ENCODE measurements around the gene FRS3. TPM values are rescaled to one million over a fixed set of nuclear protein-coding genes. Genes with fewer than 3 reads are reported as not detected.

FRS3 gene
- total and polyA plus RNA-seq, 5 donors from 2014 or later, result 1.3 to 6.4 (median 1.5) TPM

DNA sequence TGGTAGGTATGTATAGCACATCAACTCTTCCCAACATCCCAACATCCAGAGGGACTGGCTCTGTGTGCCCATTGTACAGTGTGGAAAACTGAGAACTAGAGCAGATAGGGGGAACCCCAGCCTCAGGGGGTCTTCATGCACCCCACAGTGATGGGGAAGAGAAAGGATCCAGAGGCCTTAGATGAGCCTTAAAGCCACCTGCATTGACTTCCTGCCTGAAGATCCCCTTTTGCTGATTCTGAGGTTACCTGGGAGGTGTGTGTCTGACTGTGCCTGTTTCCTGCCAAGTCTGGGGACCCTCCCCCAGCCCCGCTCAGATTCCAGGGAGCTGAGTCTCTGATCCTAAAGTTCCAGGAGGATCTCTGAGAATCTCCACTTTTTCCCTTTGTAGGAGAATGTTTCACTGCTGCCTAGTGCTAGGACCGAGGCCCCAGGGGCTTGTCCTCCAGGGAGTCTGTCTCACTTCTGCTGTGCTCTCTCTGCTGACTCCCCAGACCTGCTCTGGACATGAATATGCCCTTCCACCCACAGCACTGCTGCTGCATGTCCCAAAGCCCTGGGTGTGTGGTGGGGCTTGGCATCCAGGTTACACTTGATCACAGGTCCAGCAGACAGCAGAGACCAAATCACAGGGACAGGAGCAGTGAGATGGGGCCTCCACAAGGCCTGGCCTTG, 19.7 kb downstream of the FRS3 start:
- H3K9me3 ChIP-seq (ENCODE audit: control insufficient read depth in 2 of 2, low read length in 2 of 2), result no peaks in the 10 kb centered on the region
- no peaks in the 10 kb centered on the region for H3K36me3 ChIP-seq (ENCODE audit: control insufficient read depth, insufficient read depth, low read length)
- H3K27ac Mint-ChIP-seq, result no peak overlapping the region
- ATAC-seq (ENCODE audit: low read depth in 2 of 2) (no peak), DNase-seq (no peak)
- H3K36me3 Mint-ChIP-seq, result no peaks in the 10 kb centered on the region
- H3K27ac ChIP-seq (ENCODE audit: insufficient read depth, low read length, poor library complexity, severe bottlenecking), result no peak overlapping the region
- H3K9me3 Mint-ChIP-seq, result peaks cover 0 to 1% (median 0%) of the 10 kb centered on the region in 7 donors
- H3K4me1 Mint-ChIP-seq, result peaks cover 0 to 2% (median under 1%) of the 10 kb centered on the region in 4 donors
- H3K4me3 ChIP-seq (ENCODE audit: low read depth, low read length), result no peak overlapping the region
- peaks cover 4% of the 10 kb centered on the region for H3K27me3 Mint-ChIP-seq
- no peak overlapping the region for H3K4me3 Mint-ChIP-seq
- peaks cover 2% of the 10 kb centered on the region for H3K27me3 ChIP-seq (ENCODE audit: control insufficient read depth, insufficient read depth, low read length)
- no peaks in the 10 kb centered on the region for H3K4me1 ChIP-seq (ENCODE audit: control insufficient read depth, insufficient read depth, low read length, poor library complexity, severe bottlenecking)

DNA sequence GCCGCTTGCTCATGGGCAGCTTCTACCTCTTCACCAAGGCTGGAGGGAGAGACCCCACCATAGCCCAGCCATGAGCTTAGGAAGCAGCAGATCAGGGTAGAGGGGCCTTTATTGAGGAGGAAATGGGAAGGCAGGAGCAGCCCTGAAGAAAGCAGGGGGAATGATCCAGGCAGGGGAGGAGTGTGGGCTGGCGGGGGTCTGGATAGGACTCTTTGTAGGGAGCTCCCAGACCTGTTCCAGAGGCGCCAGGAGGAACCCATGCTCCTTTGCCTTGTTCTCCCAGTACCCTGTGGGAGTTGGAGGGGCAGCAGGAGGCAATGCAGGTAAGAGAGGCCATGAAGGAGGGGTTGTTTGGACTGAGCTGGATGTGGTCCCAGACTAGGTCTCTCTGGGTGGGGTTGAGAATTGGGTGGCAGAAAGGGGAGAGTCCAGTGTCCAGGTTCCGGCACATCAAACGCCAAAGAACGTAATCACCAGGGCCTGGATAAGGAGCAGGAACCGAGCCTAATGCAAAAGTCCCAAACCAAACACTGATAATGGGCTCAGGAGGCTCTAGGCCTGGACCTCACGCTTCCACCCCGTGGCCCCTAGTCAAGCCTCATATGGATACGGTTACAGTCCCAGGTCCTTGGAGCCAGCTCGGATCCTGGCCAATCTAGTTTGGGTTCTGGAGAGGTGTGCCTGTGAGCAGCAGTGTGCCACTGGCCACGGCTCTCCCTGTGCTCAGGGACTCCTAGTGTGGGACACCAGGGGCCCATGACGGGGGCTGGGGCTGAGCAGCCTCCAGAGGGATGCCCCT, 20.4 kb downstream of the FRS3 start:
- DNase-seq, result no peak

DNA sequence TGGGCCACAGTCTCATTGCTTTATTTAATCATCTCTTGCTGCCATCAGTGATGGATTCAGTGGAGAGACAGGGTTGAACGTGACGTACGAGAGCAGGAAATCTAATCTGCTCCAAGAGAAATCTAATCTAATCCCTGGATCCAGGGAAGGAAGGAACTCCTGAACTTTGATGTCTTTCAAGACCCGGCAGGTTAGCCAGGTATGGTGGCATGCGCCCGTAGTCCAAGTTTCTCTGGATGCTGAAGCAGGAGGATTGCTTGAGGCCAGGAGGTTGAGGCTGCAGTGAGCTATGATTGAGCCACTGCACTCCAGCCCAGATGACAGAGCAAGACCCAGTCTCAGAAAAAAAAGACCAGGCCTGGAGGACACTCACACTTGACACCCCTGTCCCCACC, 21.1 kb downstream of the FRS3 start:
- H3K4me3 ChIP-seq (ENCODE audit: low read depth, low read length), result no peak overlapping the region
- H3K27me3 ChIP-seq (ENCODE audit: control insufficient read depth, insufficient read depth, low read length), result peaks cover 2% of the 10 kb centered on the region
- DNase-seq, result no peak
- H3K27me3 Mint-ChIP-seq, result peaks cover 9% of the 10 kb centered on the region
- no peaks in the 10 kb centered on the region for H3K36me3 Mint-ChIP-seq
- no peak overlapping the region for H3K27ac Mint-ChIP-seq
- ATAC-seq (ENCODE audit: low read depth in 2 of 2), result no peak
- H3K9me3 Mint-ChIP-seq, result peaks cover 0 to 1% (median 0%) of the 10 kb centered on the region in 7 donors
- H3K4me3 Mint-ChIP-seq, result no peak overlapping the region
- H3K27ac ChIP-seq (ENCODE audit: insufficient read depth, low read length, poor library complexity, severe bottlenecking), result no peak overlapping the region
- H3K36me3 ChIP-seq (ENCODE audit: control insufficient read depth, insufficient read depth, low read length), result no peaks in the 10 kb centered on the region
- H3K4me1 ChIP-seq (ENCODE audit: control insufficient read depth, insufficient read depth, low read length, poor library complexity, severe bottlenecking), result no peaks in the 10 kb centered on the region
- H3K4me1 Mint-ChIP-seq, result peaks cover 0 to 2% (median under 1%) of the 10 kb centered on the region in 4 donors
- no peaks in the 10 kb centered on the region for H3K9me3 ChIP-seq (ENCODE audit: control insufficient read depth in 2 of 2, low read length in 2 of 2)

More for the DNA sequence above, 20.4 kb downstream of the FRS3 start:
- H3K4me1 Mint-ChIP-seq, result peaks cover 0 to 2% (median under 1%) of the 10 kb centered on the region in 4 donors
- Histone ChIP-seq H3K27me3 (ENCODE audit: control insufficient read depth, insufficient read depth, low read length) (peaks cover 2% of the 10 kb centered on the region), H3K36me3 (ENCODE audit: control insufficient read depth, insufficient read depth, low read length) (no peaks in the 10 kb centered on the region), H3K4me1 (ENCODE audit: control insufficient read depth, insufficient read depth, low read length, poor library complexity, severe bottlenecking) (no peaks in the 10 kb centered on the region), H3K9me3 (ENCODE audit: control insufficient read depth in 2 of 2, low read length in 2 of 2) (no peaks in the 10 kb centered on the region), H3K4me3 (ENCODE audit: low read depth, low read length) (no peak overlapping the region), H3K27ac (ENCODE audit: insufficient read depth, low read length, poor library complexity, severe bottlenecking) (no peak overlapping the region)
- H3K9me3 Mint-ChIP-seq, result peaks cover 0 to 1% (median 0%) of the 10 kb centered on the region in 7 donors
- ATAC-seq (ENCODE audit: low read depth in 2 of 2), result no peak
- no peak overlapping the region for H3K27ac Mint-ChIP-seq
- no peaks in the 10 kb centered on the region for H3K36me3 Mint-ChIP-seq
- H3K27me3 Mint-ChIP-seq, result peaks cover 9% of the 10 kb centered on the region
- no peak overlapping the region for H3K4me3 Mint-ChIP-seq

DNA sequence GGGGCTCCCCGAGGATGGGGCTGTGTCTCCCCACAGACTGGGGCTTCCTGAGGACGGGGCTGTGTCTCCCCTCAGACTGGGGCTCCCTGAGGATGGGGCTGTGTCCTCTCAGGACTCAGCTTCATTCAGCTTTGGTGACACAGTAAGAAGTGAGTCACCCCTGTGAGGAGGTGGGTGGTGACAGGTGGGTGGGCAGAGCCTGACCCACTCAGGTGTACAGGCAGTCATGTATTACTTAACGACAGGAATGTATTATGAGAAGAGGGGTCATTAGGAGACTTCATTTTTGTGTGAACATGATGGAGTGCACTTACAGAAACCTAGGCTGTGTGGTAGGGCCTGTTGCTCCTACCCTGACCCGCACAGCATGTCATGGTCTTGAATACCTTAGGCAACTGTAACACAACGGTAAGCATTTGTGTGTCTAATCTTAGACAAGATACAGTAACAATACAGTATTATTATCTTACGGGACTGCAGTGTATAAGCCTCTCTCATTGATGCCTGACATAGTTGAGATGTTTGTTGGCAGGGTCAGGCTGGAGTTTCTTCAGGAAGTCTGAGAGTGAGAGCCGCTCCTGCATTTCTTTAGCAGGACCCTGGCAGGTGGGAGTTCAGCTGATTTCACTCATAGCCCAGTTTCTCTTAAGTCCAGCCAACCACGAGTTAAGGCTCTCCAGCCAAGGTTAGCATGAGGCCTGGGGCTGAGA, 21.6 kb downstream of the FRS3 start:
- DNase-seq, result no peak
- Histone ChIP-seq H3K9me3 (ENCODE audit: control insufficient read depth in 2 of 2, low read length in 2 of 2) (no peaks in the 10 kb centered on the region), H3K36me3 (ENCODE audit: control insufficient read depth, insufficient read depth, low read length) (no peaks in the 10 kb centered on the region), H3K27me3 (ENCODE audit: control insufficient read depth, insufficient read depth, low read length) (peaks cover 2% of the 10 kb centered on the region), H3K27ac (ENCODE audit: insufficient read depth, low read length, poor library complexity, severe bottlenecking) (no peak overlapping the region), H3K4me3 (ENCODE audit: low read depth, low read length) (no peak overlapping the region), H3K4me1 (ENCODE audit: control insufficient read depth, insufficient read depth, low read length, poor library complexity, severe bottlenecking) (no peaks in the 10 kb centered on the region)
- no peak for ATAC-seq (ENCODE audit: low read depth in 2 of 2)
- H3K4me1 Mint-ChIP-seq, result peaks cover 0 to 2% (median under 1%) of the 10 kb centered on the region in 4 donors
- no peaks in the 10 kb centered on the region for H3K36me3 Mint-ChIP-seq
- H3K27me3 Mint-ChIP-seq, result peaks cover 9% of the 10 kb centered on the region
- H3K27ac Mint-ChIP-seq, result no peak overlapping the region
- no peak overlapping the region for H3K4me3 Mint-ChIP-seq
- peaks cover 0 to 1% (median 0%) of the 10 kb centered on the region in 7 donors for H3K9me3 Mint-ChIP-seq

DNA sequence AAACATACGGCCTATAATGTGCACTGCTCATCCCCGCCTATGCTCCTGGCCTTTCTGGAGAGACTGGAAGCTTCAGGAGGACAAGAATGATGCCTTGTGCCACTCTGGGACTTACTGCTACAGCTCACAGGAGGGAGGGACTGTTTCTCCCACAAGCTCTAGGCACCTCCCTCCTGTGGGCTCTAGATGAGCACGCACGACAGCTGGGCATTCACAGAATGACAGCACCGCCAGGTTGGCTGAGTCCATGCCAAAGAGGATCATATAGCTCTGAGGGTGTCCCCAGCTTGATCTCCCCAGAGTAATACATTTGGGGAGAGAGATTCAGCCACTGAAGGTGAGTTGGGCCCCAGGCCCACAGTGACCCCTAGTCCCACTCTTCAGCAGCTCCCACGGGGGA, 22.4 kb downstream of the FRS3 start:
- Mint-ChIP-seq H3K27me3 (peaks cover 9% of the 10 kb centered on the region), H3K27ac (no peak overlapping the region)

DNA sequence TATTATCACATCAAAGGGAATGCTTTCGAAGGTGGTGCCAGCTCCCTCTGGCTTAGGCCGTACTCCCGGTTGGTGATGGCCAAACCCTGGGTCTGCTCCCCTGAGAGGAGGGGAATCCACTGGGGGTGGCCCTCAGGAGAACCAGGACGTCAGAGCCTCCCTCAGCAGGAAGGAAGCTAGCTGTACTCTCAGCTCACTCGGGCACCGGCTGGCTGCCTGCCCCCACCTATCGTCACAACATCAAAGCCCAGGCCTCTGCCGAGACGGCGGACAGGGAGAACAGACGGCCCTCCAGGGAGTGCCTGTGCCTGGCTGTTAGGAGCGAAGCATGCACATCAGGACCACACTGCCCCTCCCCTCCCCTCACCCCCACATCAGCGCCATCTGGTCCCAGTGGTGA, 23.3 kb downstream of the FRS3 start:
- H3K27ac Mint-ChIP-seq, result no peak overlapping the region
- DNase-seq (no peak), ATAC-seq (ENCODE audit: low read depth in 2 of 2) (no peak)
- H3K36me3 ChIP-seq (ENCODE audit: control insufficient read depth, insufficient read depth, low read length), result no peaks in the 10 kb centered on the region
- H3K27ac ChIP-seq (ENCODE audit: insufficient read depth, low read length, poor library complexity, severe bottlenecking), result no peak overlapping the region
- H3K4me1 ChIP-seq (ENCODE audit: control insufficient read depth, insufficient read depth, low read length, poor library complexity, severe bottlenecking), result no peaks in the 10 kb centered on the region
- no peak overlapping the region for H3K4me3 Mint-ChIP-seq
- H3K4me1 Mint-ChIP-seq, result peaks cover 0 to 2% (median under 1%) of the 10 kb centered on the region in 4 donors
- H3K27me3 Mint-ChIP-seq, result peaks cover 5% of the 10 kb centered on the region
- no peak overlapping the region for H3K4me3 ChIP-seq (ENCODE audit: low read depth, low read length)
- H3K9me3 Mint-ChIP-seq, result peaks cover 0 to 1% (median 0%) of the 10 kb centered on the region in 7 donors
- H3K9me3 ChIP-seq (ENCODE audit: control insufficient read depth in 2 of 2, low read length in 2 of 2), result no peaks in the 10 kb centered on the region
- no peaks in the 10 kb centered on the region for H3K36me3 Mint-ChIP-seq
- H3K27me3 ChIP-seq (ENCODE audit: control insufficient read depth, insufficient read depth, low read length), result no peaks in the 10 kb centered on the region

More for the DNA sequence above, 22.4 kb downstream of the FRS3 start:
- Histone ChIP-seq H3K27me3 (ENCODE audit: control insufficient read depth, insufficient read depth, low read length) (no peaks in the 10 kb centered on the region), H3K36me3 (ENCODE audit: control insufficient read depth, insufficient read depth, low read length) (no peaks in the 10 kb centered on the region), H3K27ac (ENCODE audit: insufficient read depth, low read length, poor library complexity, severe bottlenecking) (no peak overlapping the region), H3K9me3 (ENCODE audit: control insufficient read depth in 2 of 2, low read length in 2 of 2) (no peaks in the 10 kb centered on the region), H3K4me3 (ENCODE audit: low read depth, low read length) (no peak overlapping the region), H3K4me1 (ENCODE audit: control insufficient read depth, insufficient read depth, low read length, poor library complexity, severe bottlenecking) (no peaks in the 10 kb centered on the region)
- DNase-seq (no peak), ATAC-seq (ENCODE audit: low read depth in 2 of 2) (no peak)
- peaks cover 0 to 2% (median under 1%) of the 10 kb centered on the region in 4 donors for H3K4me1 Mint-ChIP-seq
- peaks cover 0 to 1% (median 0%) of the 10 kb centered on the region in 7 donors for H3K9me3 Mint-ChIP-seq
- H3K4me3 Mint-ChIP-seq, result no peak overlapping the region
- no peaks in the 10 kb centered on the region for H3K36me3 Mint-ChIP-seq

DNA sequence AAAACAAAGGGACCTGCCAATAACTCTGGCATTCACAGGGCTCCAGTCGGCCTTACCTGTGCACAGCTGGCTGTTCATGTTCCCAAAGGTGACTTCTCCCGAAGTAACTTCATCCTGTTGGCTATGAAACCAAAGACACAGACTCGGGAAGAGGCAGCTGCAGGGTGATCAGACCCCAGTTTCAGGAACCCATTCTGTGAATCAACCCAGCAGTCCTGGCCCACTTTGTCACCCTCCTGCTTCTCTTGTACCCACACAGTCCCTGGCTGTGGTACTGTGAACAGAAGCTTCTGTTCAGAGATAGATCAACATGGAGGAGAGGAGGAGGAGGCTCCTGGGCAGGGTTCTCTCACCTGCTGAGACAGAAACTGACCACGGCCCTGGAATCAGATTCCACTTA, 23.8 kb downstream of the FRS3 start:
- DNase-seq, result no peak
- H3K36me3 Mint-ChIP-seq, result no peaks in the 10 kb centered on the region
- Histone ChIP-seq H3K36me3 (ENCODE audit: control insufficient read depth, insufficient read depth, low read length) (no peaks in the 10 kb centered on the region), H3K9me3 (ENCODE audit: control insufficient read depth in 2 of 2, low read length in 2 of 2) (no peaks in the 10 kb centered on the region), H3K4me1 (ENCODE audit: control insufficient read depth, insufficient read depth, low read length, poor library complexity, severe bottlenecking) (no peaks in the 10 kb centered on the region), H3K27me3 (ENCODE audit: control insufficient read depth, insufficient read depth, low read length) (no peaks in the 10 kb centered on the region), H3K27ac (ENCODE audit: insufficient read depth, low read length, poor library complexity, severe bottlenecking) (no peak overlapping the region), H3K4me3 (ENCODE audit: low read depth, low read length) (no peak overlapping the region)
- ATAC-seq (ENCODE audit: low read depth in 2 of 2), result no peak
- no peak overlapping the region for H3K27ac Mint-ChIP-seq
- no peak overlapping the region for H3K4me3 Mint-ChIP-seq
- H3K9me3 Mint-ChIP-seq, result peaks cover 0 to 1% (median 0%) of the 10 kb centered on the region in 7 donors
- peaks cover 0 to 2% (median under 1%) of the 10 kb centered on the region in 4 donors for H3K4me1 Mint-ChIP-seq
- peaks cover 5% of the 10 kb centered on the region for H3K27me3 Mint-ChIP-seq

Measured in CD4-positive, CD25-positive, alpha-beta regulatory T cell (primary cell).